HG02943 (cell line): Measurements from ENCODE around the gene C9.
"Not testable (repeated sequence)": the region's sequence is repeated elsewhere in the genome, so short reads cannot be mapped to it uniquely, and the experiment has no call there.

Experiments
- ATAC-seq: cut with Tn5 transposase; IDR thresholded peaks from one replicate; pipeline ENCODE4 v1.9.1; 2021; ENCODE audit warnings: mild to moderate bottlenecking, low read depth, moderate library complexity; ENCODE audit not compliant: unreplicated experiment

Gene C9

DNA sequence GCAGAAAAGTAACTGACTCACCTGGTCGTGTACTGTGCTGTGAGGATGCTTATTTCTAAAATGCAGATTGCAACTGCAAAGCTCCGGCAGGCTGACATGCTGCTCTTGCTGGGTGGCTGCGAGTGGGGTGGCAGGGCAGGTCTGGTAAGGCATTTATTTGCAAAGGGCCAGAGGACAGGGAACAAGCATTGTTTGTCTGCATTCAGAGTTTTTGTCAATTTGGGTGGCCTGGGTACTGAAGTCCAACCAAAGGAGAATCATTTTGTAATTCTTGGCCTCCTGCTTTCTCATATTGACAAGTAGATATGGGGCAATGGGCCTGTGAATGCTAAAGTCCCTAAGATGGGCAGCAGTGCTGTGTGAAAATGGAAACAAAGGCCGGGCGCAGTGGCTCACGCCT is at the start of gene C9:
C9 (minus strand) TSS at position 129 of the 400 bp plus-strand sequence; CDS start at position 98, 31 bp downstream.
- no peak for ATAC-seq

DNA sequence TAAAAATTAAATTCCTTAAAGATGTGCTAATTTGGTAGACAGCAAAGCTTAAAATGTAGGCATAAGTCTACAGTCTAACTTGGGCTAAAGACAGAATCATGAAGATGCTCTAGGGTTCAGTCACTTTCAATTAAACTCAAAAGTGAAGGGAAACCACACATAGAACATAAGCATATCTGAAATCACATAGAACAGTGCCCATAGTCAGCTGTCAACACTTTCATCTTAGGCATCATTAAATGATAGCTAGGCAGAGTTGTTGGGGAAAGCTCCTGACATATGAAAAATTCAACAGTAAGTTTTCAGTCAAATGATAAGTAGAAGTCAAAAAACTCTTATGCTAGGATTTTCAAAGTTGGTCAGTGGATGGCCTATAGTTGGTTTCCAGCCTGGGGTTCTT is 49.5 kb upstream of the C9 start:
- no peak for ATAC-seq

DNA sequence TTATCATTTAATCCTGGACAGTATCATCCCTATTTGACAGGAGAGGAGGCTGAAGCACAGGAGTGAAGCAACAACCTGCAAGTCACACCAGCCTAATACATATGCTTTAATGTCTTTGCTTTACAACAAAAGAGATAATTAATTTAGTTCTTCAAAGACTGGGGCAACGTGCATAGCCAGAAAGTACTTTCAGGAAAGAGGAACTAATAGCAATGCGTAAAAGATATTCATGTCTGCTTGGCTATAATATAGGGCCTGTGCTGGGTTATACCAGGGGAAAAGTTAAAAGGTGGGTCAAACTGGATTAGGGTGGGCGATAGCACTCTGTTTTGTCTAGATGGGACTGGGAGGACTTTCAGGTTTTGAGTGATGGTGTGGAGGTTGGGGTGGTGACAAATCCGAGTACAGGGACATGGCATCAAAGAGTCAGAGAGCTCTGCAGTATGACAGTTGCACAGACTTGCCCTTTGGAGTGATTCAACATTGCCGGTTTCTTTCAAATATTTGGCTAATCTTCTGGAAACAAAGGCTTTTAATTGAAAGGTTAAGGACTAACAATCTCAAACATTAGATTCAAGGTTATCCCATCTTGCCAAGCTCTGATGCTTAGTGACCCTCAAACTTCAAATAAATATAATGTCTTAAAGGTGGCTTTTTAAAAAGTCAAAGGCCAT is 48.6 kb upstream of the C9 start:
- no peak for ATAC-seq

DNA sequence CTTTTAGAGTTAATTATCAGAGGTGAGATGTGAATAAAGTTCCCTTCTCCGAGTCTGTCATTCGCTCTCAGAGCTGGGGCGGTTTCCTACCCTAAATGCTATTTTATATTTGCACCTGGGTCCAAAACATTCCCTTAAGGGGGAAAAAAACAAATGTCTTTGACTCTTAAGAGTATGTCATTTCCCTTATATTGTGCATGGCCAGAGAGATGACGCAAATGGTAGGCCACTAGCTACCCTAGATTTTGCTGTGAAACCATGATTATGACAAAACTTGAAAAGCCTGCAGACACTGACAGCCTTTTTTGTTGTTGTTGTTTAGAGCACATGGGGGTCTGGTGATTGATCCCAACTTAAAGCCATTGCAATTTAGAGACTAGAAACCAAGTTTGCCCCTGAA is 47.7 kb upstream of the C9 start:
- no peak for ATAC-seq

DNA sequence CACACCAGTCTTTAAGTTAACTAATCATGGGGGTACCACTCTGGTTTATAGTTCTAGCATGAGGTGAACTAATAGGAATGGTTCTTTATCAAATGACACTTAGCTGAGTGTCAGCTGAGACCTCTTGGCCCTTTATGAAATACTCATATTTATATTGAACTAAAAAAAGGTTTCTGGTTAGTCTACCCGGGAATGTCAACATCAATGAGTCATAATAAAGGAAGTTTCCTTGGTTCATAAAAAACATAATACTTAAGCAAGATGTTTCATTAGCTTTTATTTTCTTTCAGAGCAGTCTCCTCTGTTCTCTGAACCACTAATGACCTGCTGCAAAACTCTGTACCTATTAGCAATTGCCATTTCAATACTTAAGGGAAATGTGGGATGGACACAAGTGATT is 46.8 kb upstream of the C9 start:
- ATAC-seq = no peak

DNA sequence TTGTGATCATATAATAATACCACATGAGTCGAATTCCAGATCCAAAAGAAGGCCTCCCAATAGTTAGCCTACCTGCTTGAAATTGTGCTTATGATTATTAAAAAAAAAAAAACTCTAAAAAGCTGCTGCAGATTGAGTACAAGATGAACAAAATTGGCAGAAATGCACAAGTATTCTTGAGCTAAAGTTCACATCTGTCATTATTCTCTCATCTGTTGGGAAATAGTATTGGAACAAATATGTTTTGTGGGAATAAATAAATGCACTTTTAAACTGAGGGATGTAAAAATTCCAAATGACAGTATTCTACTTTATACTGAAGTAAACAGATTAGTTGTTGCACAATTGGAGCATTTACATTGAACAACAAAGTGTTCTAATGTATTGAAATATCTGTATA is 44.7 kb upstream of the C9 start:
- no peak for ATAC-seq

DNA sequence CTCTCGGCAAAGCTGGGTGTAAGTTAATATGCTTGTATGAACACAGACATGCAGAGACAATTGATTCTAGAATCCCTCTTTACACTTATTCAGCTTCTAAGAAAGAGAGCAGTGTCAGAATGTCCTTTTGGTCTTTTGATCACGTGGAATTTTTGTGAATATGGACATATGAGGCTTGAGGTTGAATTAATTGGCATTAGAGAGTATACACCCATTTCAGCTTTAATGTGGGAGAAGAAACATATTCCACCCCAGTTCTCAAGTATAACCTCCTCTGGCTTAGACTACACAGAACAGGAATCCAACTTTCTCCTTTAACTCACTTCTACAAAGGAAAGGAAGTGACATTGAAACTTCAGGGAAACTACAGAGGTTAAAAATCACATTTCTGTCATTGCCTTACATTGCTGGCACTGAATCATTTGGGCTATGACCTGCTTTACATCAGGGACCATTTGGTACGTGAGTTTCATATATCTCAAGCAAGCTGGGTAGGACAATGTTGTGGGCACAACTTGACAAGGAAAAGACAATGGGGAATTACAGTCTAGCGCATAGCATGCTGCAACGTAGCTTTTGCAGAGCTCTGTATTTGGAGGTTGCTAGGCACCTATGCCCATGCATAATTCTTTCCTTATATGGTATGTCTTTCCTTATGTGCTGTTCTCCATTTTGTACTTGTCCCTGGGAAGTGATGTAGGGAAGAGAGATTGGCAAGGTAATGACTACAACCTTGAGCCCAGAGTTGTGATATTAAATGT is 41.0 kb upstream of the C9 start:
- no peak for ATAC-seq

DNA sequence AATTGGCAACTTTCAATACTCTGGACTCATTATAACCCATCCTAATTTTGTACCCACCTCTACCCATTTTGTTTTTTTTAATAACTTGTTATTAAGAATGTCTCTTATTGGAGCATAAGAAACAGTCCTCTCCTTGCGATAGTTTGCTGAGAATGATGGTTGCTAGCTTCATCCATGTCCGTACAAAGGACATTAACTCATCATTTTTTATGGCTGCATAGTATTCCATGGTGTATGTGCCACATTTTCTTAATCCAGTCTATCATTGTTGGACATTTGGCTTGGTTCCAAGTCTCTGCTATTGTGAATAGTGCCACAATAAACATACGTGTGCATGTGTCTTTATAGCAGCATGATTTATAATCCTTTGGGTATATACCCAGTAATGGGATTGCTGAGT is 39.5 kb upstream of the C9 start:
- ATAC-seq = not testable (repeated sequence)

DNA sequence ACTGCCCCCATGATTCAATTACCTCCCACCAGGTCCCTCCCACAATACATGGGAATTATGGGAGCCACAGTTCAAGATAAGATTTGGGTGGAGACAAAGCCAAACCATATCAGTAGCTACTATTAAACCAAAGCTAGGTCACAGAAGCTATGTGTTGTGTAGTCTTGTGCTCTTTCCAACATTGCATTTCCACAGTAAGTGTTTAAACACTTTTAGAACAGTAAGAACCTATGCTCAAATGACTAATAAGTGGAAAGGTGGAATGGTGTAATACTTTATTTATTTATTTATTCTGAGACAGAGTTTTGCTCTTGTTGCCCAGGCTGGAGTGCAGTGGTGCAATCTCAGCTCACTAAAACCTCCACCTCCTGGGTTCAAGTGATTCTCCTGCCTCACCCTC is 37.8 kb upstream of the C9 start:
- ATAC-seq = not testable (repeated sequence)

DNA sequence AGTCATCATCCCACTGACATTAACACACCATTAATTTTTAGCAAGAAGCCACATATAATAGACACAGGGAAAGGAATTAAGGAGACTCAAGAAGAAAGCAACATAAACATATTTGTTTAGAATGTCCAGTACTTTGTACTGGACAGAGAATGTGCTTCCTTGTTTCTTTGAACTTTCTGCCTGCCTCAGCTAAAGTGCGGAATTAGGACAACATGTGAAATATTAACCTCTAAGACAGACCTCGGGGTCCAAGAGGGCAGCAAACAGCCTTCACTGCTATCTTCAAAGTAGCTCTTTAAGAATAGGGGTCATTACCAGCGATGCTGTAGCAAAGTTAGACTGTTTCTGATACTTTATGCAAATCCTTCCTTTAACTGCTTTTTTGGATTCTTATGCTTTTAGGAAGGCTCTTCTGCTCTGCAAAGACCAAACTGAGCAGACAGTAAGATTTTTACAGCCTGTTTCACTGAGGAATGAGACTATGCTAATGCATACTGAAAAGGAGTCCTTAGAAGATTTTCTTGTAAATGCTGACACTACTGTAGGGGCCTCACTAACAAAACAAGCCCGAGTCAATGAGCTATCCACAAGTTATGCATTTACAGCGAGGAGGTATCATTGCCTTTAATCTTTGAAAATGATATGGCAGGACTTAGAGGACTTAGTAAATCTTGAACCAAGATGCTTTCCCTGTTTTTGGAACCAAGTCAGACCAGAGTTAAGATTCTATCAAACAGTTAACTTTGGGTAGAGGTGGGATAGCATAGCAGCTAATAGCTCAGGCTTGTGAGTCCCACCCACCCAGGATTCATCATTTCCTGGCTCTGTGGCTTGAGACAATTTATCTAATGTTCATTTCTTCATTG is 36.7 kb upstream of the C9 start:
- ATAC-seq = no peak

DNA sequence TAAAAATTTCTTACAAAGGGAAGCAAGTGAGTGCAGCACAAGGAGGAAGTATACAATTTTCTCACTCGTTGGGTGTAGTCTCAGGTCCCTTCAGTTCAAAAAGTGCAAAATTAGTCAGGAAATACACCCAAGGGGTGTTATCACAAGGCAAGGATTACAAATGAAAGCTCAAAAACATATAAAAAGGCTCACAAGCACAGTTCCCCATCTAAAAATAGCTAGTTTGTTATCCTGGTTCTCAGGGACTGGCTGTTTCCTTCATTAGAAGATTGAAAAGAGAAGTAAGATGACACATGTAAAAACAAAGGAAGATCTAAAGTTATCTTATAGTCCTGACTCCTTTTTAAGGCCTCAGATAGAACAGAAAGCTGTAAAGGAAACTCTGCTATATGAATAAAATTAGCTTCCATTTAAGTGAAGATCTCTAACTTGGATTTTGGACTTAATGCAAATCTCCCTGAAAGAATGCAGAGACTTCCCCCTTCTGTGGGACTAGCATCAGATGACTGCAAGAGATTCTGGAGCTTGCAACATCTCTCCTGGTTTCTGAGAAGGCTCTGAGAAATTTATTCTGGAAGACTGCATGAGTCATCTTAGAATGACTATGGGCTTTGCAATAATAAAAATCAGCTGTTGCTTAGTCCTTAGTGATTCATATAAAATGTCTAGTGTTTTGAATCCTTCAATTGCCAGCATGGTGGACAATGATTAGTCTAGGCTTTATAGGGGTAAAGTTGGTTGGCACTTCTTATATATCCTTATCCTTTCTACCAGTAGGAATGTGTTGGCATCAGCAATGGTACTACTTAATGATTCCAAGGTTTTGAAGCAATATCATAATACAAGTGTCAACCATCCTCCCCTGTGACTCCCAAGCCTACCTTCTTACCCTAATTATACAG is 35.1 kb upstream of the C9 start:
- ATAC-seq = no peak

DNA sequence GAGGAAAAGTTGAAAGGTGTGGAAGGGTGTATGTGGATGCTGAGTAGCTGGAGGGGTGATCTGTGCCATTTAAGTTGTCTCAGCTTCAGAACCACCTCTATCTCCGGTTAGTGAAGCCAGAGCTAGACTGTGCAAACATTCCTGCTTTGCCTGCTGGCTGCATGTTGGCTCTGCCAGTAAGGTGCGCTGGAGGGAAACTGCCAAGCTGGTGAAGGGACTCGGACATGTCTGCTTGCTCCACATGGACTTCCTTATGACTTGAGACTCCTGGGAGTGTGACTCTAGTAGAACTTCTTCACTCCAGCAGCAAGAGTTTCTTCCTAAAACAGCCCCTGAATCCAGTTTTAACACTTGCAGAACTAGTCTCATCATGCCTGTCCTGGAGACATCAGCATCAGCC is 32.5 kb upstream of the C9 start:
- no peak for ATAC-seq

DNA sequence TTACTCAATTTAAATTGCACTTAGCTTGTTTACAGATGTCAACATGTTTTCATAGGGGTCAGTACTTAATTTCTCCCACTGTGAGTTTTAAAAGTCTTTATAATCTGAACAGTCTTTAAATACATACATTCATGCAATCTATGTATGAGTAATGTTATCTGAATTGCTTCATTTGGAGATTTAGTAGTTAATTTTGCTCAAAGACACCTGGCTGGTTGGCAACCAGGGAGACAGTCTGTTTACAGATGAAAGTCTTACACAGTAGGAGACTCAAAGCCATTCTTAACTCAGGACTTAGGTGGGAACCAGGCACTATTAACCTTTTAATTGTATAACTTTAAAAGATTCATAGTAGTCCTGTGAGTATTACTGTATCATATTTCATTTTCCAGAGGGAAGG is 31.2 kb upstream of the C9 start:
- no peak for ATAC-seq

DNA sequence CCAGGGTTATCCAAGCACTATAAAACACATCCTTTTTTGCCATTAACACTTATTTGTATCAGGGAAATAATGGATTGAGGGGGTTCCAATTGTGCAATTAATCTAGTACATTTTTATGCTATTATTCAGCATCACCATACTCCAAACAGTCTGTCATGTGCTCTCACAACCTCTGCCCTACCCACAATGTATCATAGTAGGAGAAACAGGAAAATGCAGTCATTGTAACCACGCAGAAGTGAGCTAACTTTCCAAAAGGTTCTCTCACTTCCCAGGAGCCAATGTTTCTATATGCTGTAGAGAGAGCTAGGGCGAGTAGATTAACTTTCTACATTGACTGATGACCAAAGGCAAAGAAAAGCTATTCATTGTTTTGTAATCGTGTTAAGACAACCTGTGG is 30.7 kb upstream of the C9 start:
- ATAC-seq = no peak

DNA sequence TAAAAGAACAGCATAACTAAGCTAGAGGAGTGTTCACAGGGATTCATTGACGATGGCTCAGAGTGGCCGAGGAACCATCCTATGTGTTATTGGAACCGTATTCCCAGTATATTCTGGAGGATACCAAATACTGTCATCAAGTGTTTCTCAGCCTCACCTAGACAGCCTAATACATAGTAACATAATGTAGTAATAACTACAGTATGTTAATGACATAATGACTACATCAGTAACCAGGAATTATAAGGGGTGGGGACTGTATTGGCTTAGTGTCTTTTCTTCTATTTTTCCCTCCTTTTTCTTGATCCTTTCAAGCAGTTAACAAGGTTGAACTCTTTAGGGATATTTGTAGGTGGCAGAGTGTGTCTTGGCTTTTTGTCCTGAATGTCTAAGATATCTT is 26.6 kb upstream of the C9 start:
- no peak for ATAC-seq

DNA sequence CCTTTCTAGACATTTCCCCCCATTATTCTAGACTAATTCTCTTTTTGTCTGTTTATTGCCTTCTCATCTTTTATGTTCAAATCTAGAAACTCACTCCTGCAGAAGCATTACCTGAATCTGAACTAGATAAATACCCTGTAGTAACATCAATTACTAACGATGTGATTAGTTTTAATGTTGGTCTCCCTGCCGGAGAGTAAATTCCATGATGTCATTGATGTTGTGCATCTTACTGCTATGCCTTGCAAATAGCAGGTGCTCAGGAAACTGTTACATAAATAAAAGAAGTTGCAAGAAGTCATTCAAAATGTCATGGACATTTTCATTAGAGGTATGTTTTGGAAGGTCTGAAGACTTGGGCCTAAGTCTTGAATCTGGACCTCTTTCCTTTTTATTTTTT is 23.0 kb upstream of the C9 start:
- no peak for ATAC-seq

DNA sequence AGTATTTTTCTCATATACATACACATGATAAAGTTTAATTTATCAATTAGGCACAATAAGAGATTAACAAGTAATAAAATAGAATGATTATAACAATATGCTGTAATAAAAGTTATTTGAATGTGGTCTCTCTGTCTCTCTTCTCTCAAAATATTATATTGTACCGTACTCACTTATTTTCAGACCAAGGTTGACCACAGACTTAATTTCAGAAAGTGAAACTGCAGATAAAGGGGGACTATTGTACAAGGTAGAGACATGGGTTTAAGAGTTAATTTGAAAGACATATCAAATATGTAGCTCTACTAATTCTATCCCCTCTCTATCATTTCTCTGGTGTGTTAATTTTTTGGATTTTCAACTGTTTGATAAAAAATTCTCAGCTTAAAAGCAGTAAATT is 20.0 kb upstream of the C9 start:
- no peak for ATAC-seq

DNA sequence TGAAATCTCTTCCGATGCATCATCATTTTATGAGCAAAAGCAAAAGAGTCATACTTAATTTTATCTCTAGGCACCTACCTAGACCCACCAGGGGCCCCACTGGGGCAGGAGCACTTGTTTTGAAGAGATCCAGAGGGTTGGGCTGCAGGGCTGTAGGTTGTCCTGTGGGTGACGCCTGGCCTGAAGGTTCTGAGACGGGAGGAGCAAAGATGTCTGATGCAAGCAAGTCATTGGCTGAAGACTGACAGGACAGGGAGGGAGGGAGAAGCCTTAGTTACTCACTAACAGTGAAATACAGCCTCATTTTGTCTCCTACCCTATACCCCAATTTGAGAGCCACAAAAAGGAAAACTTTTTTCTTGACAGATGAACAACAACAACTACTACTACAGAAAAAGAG is 17.1 kb upstream of the C9 start:
- no peak for ATAC-seq

DNA sequence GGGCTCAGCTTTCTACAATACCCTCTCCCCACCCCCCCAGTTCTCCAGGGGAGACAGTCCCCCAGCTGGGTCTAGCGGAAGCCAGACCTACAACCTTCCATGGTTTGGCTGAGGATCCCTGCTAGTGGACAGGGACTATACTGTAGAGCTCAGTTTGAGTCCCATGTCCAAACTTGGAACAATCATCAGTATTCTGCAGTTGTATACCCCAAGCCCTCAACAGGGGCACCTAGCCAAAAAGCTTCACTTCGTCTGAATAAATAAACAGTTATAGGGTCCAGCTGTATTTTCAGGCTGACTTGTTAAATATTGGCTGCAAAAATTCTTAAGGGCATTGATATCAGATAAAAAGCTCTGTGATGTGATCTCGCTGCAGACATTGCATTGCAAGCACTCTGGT is 15.4 kb upstream of the C9 start:
- no peak for ATAC-seq

DNA sequence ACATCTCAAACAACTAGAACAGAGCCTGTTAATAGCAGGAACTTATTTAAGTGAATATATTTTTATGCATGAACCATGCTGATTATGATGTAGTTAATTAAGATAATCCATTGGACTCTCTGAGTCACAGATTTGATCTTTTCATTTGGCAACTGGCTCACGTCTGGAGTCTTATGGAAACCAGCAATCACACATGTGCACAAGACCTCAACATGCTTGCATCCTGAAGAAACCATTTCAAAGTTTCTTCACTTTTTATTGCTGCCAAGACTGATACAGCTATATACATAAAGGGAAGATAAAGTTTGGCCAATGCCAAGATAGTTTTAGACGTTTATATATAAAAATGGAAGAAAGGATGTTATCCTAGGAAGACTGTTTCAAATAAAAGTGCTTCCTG is 13.3 kb upstream of the C9 start:
- no peak for ATAC-seq
